Esophagus squamous epithelium (tissue), 4 donors: Measurements from ENCODE around the gene OXTR.

Experiments used
- POLR2A ChIP-seq, 4 donors: fragments of 450-650 bp; IDR thresholded peaks; one replicate each; pipeline ENCODE4 v1.6.1; 2017; ENCODE audit warnings: antibody characterized with exemption in 4 of 4, mild to moderate bottlenecking in 4 of 4, moderate library complexity in 3 of 4
- TF ChIP-seq, protein P1 (sequence below), 6 experiments: fragments of 450-650 bp in 4 of 6; fragments of 200-600 bp in 2 of 6; sonication (generic) in 2 of 6; IDR thresholded peaks; one replicate each; pipeline ENCODE4 v1.5.1; 2016 to 2019; ENCODE audit warnings: antibody characterized with exemption in 6 of 6, mild to moderate bottlenecking in 4 of 6, moderate library complexity in 4 of 6

DNA sequence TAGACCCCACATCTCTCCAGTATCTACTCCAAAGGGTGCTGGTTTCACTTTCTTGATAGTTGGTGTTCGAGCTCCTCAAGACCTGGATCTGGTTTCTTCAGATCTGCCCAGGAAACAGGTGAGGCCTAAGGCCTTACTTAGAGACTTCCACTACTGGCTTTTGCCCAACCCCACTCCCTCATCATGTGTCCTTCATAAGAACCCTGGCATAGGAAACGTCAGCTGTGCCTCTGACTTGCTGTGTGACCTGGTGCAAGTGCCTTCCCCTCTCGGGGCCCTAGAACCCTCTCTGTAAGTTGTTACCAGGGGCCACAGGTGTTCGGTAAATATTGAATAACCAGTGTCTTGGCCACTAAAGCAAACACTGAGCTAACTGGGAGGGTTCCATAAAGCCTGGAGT is 3.9 kb downstream of the OXTR start:
- no peak for TF ChIP-seq POLR2A (IDR thresholded peaks at IDR 0.05)
- TF ChIP-seq, protein P1, sequence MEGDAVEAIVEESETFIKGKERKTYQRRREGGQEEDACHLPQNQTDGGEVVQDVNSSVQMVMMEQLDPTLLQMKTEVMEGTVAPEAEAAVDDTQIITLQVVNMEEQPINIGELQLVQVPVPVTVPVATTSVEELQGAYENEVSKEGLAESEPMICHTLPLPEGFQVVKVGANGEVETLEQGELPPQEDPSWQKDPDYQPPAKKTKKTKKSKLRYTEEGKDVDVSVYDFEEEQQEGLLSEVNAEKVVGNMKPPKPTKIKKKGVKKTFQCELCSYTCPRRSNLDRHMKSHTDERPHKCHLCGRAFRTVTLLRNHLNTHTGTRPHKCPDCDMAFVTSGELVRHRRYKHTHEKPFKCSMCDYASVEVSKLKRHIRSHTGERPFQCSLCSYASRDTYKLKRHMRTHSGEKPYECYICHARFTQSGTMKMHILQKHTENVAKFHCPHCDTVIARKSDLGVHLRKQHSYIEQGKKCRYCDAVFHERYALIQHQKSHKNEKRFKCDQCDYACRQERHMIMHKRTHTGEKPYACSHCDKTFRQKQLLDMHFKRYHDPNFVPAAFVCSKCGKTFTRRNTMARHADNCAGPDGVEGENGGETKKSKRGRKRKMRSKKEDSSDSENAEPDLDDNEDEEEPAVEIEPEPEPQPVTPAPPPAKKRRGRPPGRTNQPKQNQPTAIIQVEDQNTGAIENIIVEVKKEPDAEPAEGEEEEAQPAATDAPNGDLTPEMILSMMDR (IDR thresholded peaks at IDR 0.05): no peak
